ENCODE results near the gene RNU5B-1.

- no peak for TF ChIP-seq CTCF (IDR thresholded peaks at IDR 0.05)
- TF ChIP-seq ZFX (IDR thresholded peaks at IDR 0.05; ENCODE audit: borderline replicate concordance), result no peak
Measured at GRCh38 chr15:65290228-65290627, 14.2 kb upstream of the RNU5B-1 start.

Measured in 22Rv1 (cell line).